ENCODE data around the gene C2CD5.

The C2CD5 gene

GRCh38 chr12:22409377-22410164 is 134.8 kb downstream of the C2CD5 start:
- DNase-seq = peak in 1 of 2 donors; percentile 13

GRCh38 chr12:22408610-22409376 is 135.5 kb downstream of the C2CD5 start:
- DNase-seq = no peak

GRCh38 chr12:22407397-22407796 is 136.9 kb downstream of the C2CD5 start:
- DNase-seq = no peak

GRCh38 chr12:22406627-22407026 is 137.7 kb downstream of the C2CD5 start:
- no peak for DNase-seq

- DNase-seq = no peak
Measured at GRCh38 chr12:22399464-22400180, 144.7 kb downstream of the C2CD5 start.

Data from stimulated activated CD4-positive, alpha-beta T cell treated with anti-CD3 and anti-CD28 coated beads, Interleukin-2, amount 100 ng/mL, for 48 hours (primary cell).